DMS53 (cell line): ENCODE results near the gene SLC19A2.
"Not testable (repeated sequence)": the region's sequence is repeated elsewhere in the genome, so short reads cannot be mapped to it uniquely, and the experiment has no call there.

Experiments used
- DNase-seq: peaks from one replicate; lab custom pipeline; 2025; lab: John Stamatoyannopoulos, UW

Gene SLC19A2

DNA sequence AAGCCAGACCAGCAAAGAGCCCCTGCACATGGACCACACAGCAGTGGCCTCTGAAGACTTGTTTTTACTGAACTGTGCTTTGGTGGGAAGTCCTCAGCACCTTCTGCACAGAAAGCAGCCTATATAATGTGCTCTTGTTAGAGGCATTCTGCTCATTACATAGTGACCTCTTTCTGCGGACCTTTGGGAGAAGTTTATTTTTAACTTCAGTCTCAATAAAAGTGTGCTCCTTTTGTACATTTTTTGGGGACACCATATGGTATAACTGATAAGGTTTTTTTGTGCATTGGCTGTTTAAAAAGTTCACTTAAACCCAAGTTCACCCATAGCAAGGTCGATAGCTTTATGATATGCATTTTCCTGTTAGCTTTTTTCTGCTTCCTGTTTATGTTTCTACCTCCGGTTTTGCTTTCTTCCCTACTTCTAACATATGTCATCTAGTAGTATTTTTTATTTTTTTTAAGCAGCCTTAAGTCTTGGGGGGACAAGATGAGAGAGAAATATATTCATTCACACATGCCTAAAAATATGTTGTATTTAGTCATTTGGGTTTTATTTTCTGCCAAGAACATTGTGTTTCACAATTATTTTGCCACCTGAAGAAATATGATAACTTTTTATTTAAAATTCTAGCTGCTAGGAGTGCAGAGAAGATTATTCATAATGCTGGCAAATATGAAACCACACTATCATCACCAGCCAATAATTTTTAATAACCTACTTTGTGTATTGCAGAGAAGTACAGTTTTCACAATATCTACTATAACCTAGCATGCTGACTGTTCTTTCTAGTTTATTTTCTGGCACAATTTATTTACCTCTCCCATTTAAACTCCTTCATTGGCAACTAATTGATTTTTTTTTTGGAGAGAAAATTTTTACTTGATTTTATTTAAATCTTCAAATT is 22.9 kb upstream of the SLC19A2 start:
- DNase-seq, result peak; percentile 55

DNA sequence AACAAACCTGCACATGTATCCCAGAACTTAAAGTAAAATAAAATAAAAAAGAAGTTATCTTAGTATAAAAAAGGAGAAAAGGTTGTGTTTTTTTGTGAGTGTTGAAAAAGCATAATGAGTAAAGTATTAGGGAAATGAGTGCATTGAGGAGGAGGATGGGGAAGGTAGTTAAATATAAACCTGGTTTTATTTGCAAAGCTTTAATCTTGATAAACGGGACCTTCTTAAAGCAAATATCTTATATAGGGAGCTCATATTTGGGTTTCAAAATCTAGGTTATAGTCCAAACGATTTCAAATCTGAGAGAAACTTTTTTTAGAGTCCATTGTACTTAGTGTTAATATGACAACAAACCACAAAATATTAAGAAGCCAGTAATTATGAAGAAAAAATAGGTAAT is 21.7 kb upstream of the SLC19A2 start:
- no peak for DNase-seq

GRCh38 chr1:169503601-169504000 is 17.9 kb upstream of the SLC19A2 start:
- not testable (repeated sequence) for DNase-seq

- DNase-seq, result no peak
These were observed 14.1 kb upstream of the SLC19A2 start for GRCh38 chr1:169499807-169500206.

DNA sequence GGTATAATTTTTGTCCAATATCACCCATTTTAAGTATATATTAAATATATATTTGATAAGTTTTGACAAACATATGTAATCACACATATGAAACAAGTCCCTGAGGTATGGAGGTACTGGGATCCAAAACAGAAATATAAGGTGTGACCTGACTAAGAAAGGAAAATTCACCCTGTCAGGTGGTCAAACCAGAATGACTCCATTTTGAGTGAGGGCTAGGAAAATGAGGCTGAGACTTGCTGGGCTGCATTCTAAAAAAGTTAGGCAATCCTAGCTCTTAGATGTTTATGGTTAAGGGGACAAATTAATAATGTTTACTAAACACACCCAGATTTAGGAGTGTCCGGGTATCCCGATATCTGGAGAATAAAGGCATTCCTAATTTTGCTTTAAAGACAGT is 11.6 kb upstream of the SLC19A2 start:
- no peak for DNase-seq

DNA sequence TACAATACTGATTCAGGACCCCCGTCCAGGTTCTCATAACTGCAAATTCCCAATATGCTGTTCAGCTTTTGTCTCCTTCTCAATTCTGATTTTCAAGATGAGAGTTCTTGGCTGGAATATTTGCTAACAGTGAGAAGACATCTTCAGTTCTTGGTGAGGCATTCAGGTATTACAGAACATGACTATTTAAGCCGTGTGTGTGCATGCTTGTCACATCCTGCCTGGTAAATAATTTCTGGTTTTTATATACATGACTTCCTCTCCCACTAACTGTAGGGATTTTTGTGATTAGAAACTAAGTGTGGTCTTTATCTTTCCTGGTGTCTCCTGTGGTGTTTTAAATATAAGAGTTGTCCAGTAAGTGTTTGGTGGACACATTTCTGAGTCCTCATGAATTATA is 10.2 kb upstream of the SLC19A2 start:
- no peak for DNase-seq

DNA sequence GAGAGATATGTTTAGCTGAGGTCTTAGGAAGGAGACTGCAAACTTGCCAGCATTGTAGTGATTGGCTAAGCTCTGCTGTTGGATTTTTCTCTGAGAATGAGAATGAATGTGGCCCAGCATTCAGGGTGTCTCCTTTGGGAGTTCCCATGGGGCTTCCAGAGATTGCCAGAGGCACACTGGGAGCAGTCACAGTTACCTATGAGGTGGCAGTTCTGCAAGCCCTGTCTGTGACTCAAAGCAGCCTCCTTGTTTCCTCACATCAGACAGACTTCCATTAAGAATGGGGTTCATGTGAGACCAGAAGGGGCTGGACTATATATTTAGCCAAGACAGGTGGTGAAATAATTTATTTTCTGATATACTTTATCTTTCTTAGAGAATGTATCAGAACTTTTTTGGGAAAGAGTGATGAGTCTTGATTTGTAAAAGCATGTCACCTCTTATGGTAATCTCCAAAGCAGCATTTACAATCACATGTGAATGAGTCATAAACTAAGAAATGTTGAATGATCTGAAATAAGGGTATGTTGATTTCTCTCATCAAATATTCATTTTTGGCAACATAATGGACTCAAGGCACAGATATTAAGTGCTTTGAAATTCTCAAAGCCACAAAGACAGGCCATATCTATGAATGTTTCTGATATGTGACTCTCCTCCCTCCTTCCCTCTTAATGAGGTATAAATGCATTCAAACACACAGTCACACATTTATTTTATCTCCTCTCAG is 9.5 kb upstream of the SLC19A2 start:
- DNase-seq, result no peak

- DNase-seq, result no peak
These were observed 8.6 kb upstream of the SLC19A2 start for GRCh38 chr1:169494343-169494742.

DNA sequence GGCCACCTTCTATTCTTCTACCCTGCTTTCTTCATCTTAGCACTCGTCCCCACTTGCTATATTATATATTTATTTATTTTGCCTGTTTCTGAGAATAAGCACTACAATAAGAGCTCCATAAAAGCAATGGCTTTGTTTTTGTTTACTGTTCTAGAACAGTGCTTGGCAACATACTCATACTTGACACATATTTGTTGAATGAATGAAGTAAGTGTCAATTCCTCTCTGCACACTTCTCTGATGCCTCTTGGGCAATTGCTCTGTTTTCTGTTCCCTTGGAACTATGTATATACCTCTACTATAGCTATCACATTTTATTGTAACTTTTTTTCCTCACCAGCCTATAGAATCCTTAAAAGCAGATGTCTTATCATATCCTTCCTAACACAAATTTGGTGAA is 7.5 kb upstream of the SLC19A2 start:
- DNase-seq, result peak; percentile 16

- DNase-seq, result no peak
These were observed 6.1 kb upstream of the SLC19A2 start for GRCh38 chr1:169491845-169492281.

GRCh38 chr1:169488157-169488556 is 2.4 kb upstream of the SLC19A2 start:
- DNase-seq, result peak; percentile 47

- DNase-seq, result peak; percentile 74
These were observed 1.8 kb upstream of the SLC19A2 start for GRCh38 chr1:169487561-169487960.

DNA sequence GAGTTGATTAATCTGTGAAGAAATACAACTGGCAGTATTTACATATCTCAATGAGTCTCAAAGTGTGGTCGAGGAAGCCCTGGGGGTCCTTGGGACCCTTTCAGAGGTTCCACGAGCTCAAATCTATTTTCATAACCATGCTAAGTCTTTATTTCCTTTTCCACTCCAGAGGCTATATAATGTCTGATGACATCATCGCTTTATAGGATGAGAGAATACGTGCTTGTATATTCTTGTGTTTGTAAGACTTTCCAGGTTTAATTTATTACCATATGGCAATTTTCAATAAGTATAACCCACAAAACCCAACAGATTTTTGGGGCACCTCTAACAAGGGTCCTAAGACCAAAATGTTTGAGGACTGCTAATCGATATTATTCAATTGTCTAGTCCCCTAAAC is 1.4 kb upstream of the SLC19A2 start:
- peak; percentile 81 for DNase-seq

DNA sequence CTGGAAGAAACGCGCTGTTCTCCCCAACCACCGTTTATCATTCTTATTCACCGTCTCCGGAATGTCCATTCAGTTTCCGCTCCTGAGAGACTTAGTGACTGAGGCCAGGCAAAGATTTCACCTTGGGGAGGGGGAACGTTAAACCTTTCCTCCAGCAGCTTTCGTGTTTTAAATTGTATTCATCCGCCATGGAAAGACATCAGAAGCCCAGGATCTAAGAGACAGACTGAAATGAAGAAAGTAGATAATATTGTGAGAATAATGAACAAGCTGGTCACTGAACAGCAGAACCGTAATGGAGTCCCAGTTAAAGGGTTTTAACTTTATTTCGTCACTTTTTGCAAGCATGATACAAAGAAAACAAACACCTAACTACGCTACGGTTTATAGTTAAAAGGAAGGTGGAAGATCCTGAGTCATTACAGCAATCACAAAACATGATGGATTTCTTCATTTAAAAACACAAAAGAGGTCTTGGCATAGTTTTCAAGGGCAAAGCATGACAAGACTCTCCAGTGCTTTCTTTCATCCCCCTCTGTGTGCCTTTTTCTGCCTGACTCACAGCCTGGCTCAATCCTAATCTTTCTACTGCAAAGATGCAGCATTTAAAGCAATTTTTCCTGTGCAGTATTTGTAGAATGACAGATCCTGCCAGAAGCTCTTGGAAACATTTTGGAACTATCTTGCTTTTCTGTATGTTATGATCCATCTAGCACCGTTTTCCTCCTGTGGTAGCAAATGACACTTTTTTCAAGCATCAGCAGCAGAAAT is 722 bp upstream of the SLC19A2 start:
- peak; percentile 67 for DNase-seq

DNA sequence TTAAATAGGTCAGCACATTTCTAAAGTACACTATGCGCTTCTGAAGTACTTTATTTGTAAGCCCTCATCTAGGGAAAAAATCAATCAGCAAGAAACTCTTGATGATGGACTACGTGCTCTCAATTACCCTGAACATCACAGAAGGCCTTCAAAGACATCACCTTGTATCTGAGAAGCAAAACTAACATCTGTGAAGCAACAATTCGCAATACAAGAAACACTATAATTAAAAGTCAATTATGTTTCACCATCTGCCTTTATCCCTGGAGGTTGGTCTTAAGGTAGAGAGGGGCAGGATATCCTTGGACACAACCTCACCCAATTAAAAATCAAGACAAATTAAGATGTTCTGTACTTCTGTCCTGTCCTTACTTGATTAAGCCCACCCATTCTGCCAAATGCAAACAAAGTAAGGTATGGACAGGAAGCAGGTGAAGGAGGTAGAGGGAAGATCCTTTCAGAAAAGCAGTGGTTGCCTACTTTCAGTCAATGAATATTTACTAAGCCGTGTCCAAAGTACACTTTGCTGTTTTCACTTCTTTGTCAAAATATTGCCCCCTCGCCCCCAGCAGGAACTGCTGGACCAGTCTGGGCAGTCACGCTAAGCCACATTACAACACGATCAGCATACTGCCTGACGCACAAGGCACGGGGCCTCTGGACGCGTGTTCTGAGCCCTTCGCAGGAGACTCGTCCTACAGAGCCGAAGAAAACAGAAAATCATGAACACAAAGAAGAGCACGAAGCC is 887 bp downstream of the SLC19A2 start:
- DNase-seq, result peak; percentile 76

DNA sequence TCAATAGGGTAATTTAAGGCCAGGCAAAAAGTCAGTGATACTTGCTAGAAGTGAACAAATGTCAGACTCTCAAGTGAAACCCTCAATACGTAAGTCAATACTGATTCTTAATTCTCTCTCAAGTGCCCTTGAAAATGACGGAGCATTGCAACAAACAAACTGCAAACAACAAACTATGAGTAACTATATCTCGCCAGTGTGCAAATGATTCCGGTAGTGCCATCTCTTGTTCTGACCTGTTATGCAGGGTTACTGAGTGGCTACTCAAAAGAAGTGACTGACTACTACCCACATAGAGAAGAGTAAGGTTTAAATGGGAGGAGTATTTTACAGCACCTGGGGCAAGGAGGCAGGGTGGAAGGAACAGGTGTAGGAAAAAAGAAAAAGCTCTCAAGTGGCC is 1.6 kb downstream of the SLC19A2 start:
- DNase-seq, result peak; percentile 85

- DNase-seq, result peak; percentile 48
These were observed 2.2 kb downstream of the SLC19A2 start for GRCh38 chr1:169483500-169483966.

DNA sequence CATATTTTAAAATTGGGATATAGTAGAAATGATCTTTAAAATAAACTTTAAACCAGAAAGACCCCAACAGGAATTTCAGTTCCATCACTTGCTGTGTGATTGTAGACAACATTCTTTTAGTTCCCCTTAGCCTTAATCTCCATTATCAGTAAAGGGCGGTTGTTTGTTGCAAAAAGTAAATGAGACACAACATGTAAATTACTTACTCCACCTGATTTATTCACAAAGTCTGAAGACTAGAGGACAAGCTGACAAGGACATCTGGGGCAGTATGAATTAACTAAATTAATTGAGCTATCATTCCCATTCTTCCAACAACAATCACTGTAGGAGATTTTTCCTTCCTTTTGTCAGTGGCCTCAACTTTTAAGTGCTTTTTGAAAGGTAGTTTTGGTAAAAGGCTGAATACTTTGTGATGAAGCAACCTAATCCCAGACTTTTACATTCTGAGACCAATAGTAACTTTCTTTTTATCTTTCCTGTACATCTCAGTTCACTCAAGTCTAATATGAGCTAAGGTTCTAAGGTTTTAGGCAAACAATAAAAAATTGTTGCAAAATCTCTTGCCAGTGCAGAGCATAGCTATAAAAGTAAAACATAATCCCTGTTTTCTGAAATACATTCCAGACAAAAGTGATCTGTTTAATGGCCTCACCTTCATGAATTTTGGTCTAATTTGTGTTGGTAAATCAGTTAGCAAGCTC is 6.2 kb downstream of the SLC19A2 start:
- DNase-seq, result no peak

DNA sequence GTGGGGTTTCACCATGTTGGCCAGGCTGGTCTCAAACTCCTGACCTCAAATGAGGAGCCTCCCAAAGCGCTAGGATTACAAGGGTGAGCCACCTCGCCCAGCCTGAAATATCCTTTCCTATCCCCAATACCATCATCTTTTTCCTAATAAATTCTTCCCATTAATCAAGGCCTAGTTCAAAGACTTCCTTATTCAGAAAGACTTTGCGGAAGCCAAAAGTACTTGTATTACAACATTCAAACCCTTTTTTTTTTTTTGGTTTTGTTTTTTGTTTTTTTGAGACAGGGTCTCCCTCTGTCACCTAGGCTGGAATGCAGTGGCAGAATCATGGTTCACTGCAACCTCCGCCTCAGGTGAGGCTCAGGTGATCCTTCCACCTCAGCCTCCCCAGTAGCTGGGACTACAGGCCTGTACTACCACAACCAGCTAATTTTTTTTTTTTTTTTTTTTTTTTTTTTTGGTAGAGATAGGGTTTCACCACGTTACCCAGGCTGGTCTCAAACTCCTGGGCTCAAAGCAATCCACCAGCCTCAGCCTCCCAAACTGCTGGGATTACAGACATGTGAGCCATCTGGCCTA is 7.6 kb downstream of the SLC19A2 start:
- no peak for DNase-seq

GRCh38 chr1:169475806-169476387 is 9.8 kb downstream of the SLC19A2 start:
- no peak for DNase-seq
